Neural progenitor cell (in vitro differentiated cells): ENCODE results near the gene SDK1. TPM values are rescaled to one million over a fixed set of nuclear protein-coding genes. Genes with fewer than 3 reads are reported as not detected.

Source experiments
- DNase-seq: peaks from one replicate; pipeline ENCODE4 v3.0.0-alpha.2; 2016; ENCODE audit warnings: low spot score
- H2AFZ ChIP-seq: fragments of 200-600 bp; sonication (generic); replicated peaks from 2 replicates; pipeline ENCODE4 v1.6.1; 2016; ENCODE audit warnings: antibody characterized with exemption
- H3F3A ChIP-seq: fragments of 200-600 bp; sonication (generic); 2 replicates; pipeline ENCODE4 v1.6.1; 2016; ENCODE audit warnings: antibody characterized with exemption, low read depth
- H3K27ac ChIP-seq: fragments of 200-600 bp; sonication (generic); 2 replicates; pipeline ENCODE4 v1.5.1; 2016; ENCODE audit warnings: mild to moderate bottlenecking
- H3K27me3 ChIP-seq: fragments of 200-600 bp; sonication (generic); 2 replicates; pipeline ENCODE4 v1.6.1; 2016; ENCODE audit warnings: mild to moderate bottlenecking, moderate library complexity
- H3K36me3 ChIP-seq: fragments of 200-600 bp; sonication (generic); 2 replicates; pipeline ENCODE4 v1.5.1; 2016
- H3K4me1 ChIP-seq: fragments of 200-600 bp; sonication (generic); 2 replicates; pipeline ENCODE4 v1.6.1; 2016; ENCODE audit warnings: mixed run types
- H3K4me2 ChIP-seq: fragments of 200-600 bp; sonication (generic); 2 replicates; pipeline ENCODE4 v1.6.1; 2016
- H3K4me3 ChIP-seq: fragments of 200-600 bp; sonication (generic); 2 replicates; pipeline ENCODE4 v1.5.1; 2016
- H3K79me2 ChIP-seq: fragments of 200-600 bp; sonication (generic); 2 replicates; pipeline ENCODE4 v1.6.1; 2016; ENCODE audit warnings: low read depth
- H3K9ac ChIP-seq: fragments of 200-600 bp; sonication (generic); 2 replicates; pipeline ENCODE4 v1.6.1; 2016
- H3K9me3 ChIP-seq: fragments of 200-600 bp; sonication (generic); 2 replicates; pipeline ENCODE4 v1.5.1; 2016; ENCODE audit warnings: low read depth
- H4K20me1 ChIP-seq: fragments of 200-600 bp; sonication (generic); 2 replicates; pipeline ENCODE4 v1.6.1; 2016; ENCODE audit warnings: low read depth
- H3K27ac Mint-ChIP-seq: 3 replicates; pipeline ENCODE4 v1.8.0; 2021; ENCODE audit warnings: mixed read lengths
- H3K27me3 Mint-ChIP-seq: 2 replicates; pipeline ENCODE4 v1.8.0; 2022; ENCODE audit warnings: low read depth, mild to moderate bottlenecking, inconsistent platforms, moderate library complexity, mixed read lengths; ENCODE audit not compliant: insufficient read depth
- H3K36me3 Mint-ChIP-seq: 3 replicates; pipeline ENCODE4 v1.8.0; 2021; ENCODE audit warnings: mixed read lengths
- H3K4me1 Mint-ChIP-seq: 3 replicates; pipeline ENCODE4 v1.8.0; 2021; ENCODE audit warnings: mixed read lengths
- H3K4me3 Mint-ChIP-seq: 3 replicates; pipeline ENCODE4 v1.8.0; 2021; ENCODE audit warnings: mild to moderate bottlenecking, moderate library complexity, mixed read lengths
- H3K9me3 Mint-ChIP-seq: 3 replicates; pipeline ENCODE4 v1.8.0; 2020; ENCODE audit warnings: mixed read lengths
- EZH2 ChIP-seq: fragments of 200-600 bp; sonication (generic); IDR thresholded peaks from 2 replicates; pipeline ENCODE4 v1.6.1; 2017; ENCODE audit warnings: antibody characterized with exemption, mild to moderate bottlenecking, moderate library complexity
- EZH2phosphoT487 ChIP-seq: fragments of 200-600 bp; sonication (generic); IDR thresholded peaks from 2 replicates; pipeline ENCODE4 v1.6.1; 2017; ENCODE audit warnings: antibody characterized with exemption
- total RNA-seq: library from RNA; depleted of rRNA; stranded (reverse); fragments of >200 nt; gene quantifications from 2 replicates; pipeline ENCODE4 v1.2.3, GENCODE V29; 2015; ENCODE audit warnings: low replicate concordance
- TF ChIP-seq, protein P1 (sequence below): fragments of 200-600 bp; sonication (generic); IDR thresholded peaks from 2 replicates; pipeline ENCODE4 v1.5.1; 2017; ENCODE audit warnings: antibody characterized with exemption, mild to moderate bottlenecking

SDK1 gene
- total RNA-seq, 1 donor from 2014 or later: 4.9 TPM

DNA sequence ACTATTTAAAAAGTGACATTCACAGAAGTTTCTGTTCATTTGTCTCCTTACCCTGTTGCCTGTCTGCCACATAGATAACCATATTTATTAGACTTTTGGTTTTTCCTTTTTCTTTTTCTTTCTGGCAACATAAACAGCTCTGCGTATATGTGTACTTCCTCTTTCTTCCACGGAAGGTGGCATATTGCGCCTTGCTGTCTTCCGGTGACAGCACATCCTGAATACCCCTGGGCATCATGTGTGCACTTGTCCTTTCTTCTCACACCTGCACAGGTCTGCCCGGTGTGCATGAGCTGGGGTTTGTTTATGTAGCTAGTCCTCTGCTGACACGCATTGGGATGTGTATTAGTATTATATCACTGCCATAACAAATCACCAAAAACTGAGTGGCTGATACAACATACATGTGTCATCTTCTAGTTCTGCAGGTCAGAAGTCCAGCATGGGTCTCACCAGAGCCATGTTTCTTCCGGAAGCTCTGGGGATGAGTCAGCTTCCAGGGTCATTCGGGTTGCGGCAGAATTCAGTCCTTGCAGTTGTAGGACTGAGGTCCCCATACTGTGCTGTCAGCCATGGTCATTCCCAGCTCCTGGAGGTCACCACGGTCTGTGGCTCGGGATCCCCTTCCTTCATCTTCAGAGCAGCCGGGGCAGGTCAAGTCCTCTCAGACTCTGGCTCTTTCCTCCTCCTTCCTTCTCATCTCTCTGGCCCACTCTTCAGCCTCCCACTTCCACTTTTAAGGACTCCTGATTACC is 785.1 kb downstream of the SDK1 start:
- Histone ChIP-seq H2AFZ (no peak overlapping the region), H4K20me1 (no peaks in the 10 kb centered on the region), H3K4me1 (no peaks in the 10 kb centered on the region), H3K9ac (no peak overlapping the region), H3K4me2 (no peak overlapping the region), H3F3A (no peaks in the 10 kb centered on the region), H3K79me2 (no peaks in the 10 kb centered on the region), H3K9me3 (no peaks in the 10 kb centered on the region), H3K27me3 (no peaks in the 10 kb centered on the region), H3K4me3 (no peak overlapping the region), H3K36me3 (no peaks in the 10 kb centered on the region), H3K27ac (no peak overlapping the region)
- no peak for TF ChIP-seq EZH2
- no peak for TF ChIP-seq EZH2phosphoT487
- TF ChIP-seq, protein P1, sequence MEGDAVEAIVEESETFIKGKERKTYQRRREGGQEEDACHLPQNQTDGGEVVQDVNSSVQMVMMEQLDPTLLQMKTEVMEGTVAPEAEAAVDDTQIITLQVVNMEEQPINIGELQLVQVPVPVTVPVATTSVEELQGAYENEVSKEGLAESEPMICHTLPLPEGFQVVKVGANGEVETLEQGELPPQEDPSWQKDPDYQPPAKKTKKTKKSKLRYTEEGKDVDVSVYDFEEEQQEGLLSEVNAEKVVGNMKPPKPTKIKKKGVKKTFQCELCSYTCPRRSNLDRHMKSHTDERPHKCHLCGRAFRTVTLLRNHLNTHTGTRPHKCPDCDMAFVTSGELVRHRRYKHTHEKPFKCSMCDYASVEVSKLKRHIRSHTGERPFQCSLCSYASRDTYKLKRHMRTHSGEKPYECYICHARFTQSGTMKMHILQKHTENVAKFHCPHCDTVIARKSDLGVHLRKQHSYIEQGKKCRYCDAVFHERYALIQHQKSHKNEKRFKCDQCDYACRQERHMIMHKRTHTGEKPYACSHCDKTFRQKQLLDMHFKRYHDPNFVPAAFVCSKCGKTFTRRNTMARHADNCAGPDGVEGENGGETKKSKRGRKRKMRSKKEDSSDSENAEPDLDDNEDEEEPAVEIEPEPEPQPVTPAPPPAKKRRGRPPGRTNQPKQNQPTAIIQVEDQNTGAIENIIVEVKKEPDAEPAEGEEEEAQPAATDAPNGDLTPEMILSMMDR: no peak
- Mint-ChIP-seq H3K9me3 (peaks cover 14% of the 10 kb centered on the region), H3K36me3 (peaks cover 18% of the 10 kb centered on the region), H3K4me1 (no peaks in the 10 kb centered on the region), H3K4me3 (no peak overlapping the region), H3K27ac (no peak overlapping the region), H3K27me3 (no peaks in the 10 kb centered on the region)
- DNase-seq: no peak

DNA sequence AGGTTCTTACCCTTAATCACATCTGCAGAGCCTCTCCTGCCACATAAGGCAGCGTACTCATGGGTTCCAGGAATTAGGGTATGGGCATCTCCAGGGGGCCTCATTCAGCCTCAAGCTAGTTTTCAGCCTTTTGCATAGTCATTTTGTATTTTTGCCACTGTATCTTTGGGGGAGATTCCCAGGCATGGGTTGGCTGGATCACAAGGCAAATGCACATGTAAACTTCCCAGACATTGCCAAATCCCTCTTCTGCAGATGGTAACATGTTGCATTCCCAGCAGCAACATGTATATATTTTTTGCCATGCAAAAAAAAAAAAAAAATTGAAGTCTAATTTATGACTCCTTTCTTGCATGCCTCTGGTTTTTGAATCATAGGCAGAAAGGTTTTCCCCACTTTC is 785.7 kb downstream of the SDK1 start:
- H3K27me3 ChIP-seq: no peaks in the 10 kb centered on the region
- no peaks in the 10 kb centered on the region for H4K20me1 ChIP-seq
- H3K36me3 ChIP-seq: no peaks in the 10 kb centered on the region
- no peak overlapping the region for H3K9ac ChIP-seq
- no peaks in the 10 kb centered on the region for H3K79me2 ChIP-seq
- H3F3A ChIP-seq: no peaks in the 10 kb centered on the region
- no peak overlapping the region for H3K27ac ChIP-seq
- H3K4me1 ChIP-seq: no peaks in the 10 kb centered on the region
- H2AFZ ChIP-seq: no peak overlapping the region
- Mint-ChIP-seq H3K4me3 (no peak overlapping the region), H3K36me3 (peaks cover 21% of the 10 kb centered on the region), H3K27ac (no peak overlapping the region), H3K9me3 (peaks cover 17% of the 10 kb centered on the region), H3K4me1 (no peaks in the 10 kb centered on the region), H3K27me3 (no peaks in the 10 kb centered on the region)
- no peaks in the 10 kb centered on the region for H3K9me3 ChIP-seq
- H3K4me3 ChIP-seq: no peak overlapping the region
- TF ChIP-seq EZH2 (no peak), EZH2phosphoT487 (no peak)
- TF ChIP-seq, protein P1: no peak
- no peak overlapping the region for H3K4me2 ChIP-seq
- no peak for DNase-seq

GRCh38 chr7:4091767-4092166 is 790.7 kb downstream of the SDK1 start:
- no peaks in the 10 kb centered on the region for H3F3A ChIP-seq
- H2AFZ ChIP-seq: no peak overlapping the region
- H3K4me3 Mint-ChIP-seq: no peak overlapping the region
- no peaks in the 10 kb centered on the region for H3K9me3 ChIP-seq
- no peaks in the 10 kb centered on the region for H3K27me3 ChIP-seq
- H3K36me3 Mint-ChIP-seq: peaks cover 22% of the 10 kb centered on the region
- H3K4me1 ChIP-seq: no peaks in the 10 kb centered on the region
- no peaks in the 10 kb centered on the region for H4K20me1 ChIP-seq
- H3K27me3 Mint-ChIP-seq: no peaks in the 10 kb centered on the region
- no peak overlapping the region for H3K27ac ChIP-seq
- no peak for TF ChIP-seq EZH2phosphoT487
- TF ChIP-seq, protein P1: no peak
- peaks cover 19% of the 10 kb centered on the region for H3K9me3 Mint-ChIP-seq
- H3K9ac ChIP-seq: no peak overlapping the region
- no peak overlapping the region for H3K4me3 ChIP-seq
- H3K27ac Mint-ChIP-seq: no peak overlapping the region
- H3K79me2 ChIP-seq: no peaks in the 10 kb centered on the region
- H3K36me3 ChIP-seq: no peaks in the 10 kb centered on the region
- no peak for DNase-seq
- H3K4me2 ChIP-seq: no peak overlapping the region
- H3K4me1 Mint-ChIP-seq: no peaks in the 10 kb centered on the region
